Neural cell (in vitro differentiated cells): ENCODE measurements around the gene PKNOX2. TPM values are rescaled to one million over a fixed set of nuclear protein-coding genes. Genes with fewer than 3 reads are reported as not detected.

Source experiments
- H2AFZ ChIP-seq: fragments of 200-600, 300-800 bp; sonication (generic), shearing (Covaris generic); 2 replicates; pipeline ENCODE4 v1.6.0; 2014; ENCODE audit warnings: low read depth, mild to moderate bottlenecking, antibody characterized with exemption, low read length, moderate library complexity
- H3F3A ChIP-seq: fragments of 200-600 bp; shearing (Covaris generic); 2 replicates; pipeline ENCODE4 v1.6.1; 2016; ENCODE audit warnings: mild to moderate bottlenecking, moderate library complexity, mixed read lengths, antibody characterized with exemption, low read length; ENCODE audit not compliant: insufficient read depth, poor library complexity, severe bottlenecking
- H3K27ac ChIP-seq: fragments of 200-600, 300-800 bp; sonication (generic), shearing (Covaris generic); 2 replicates; pipeline ENCODE4 v1.5.1; 2014; ENCODE audit warnings: mild to moderate bottlenecking, low read length, moderate library complexity
- H3K27me3 ChIP-seq: fragments of 300-800, 200-600 bp; sonication (generic), shearing (Covaris generic); 2 replicates; pipeline ENCODE4 v1.6.0; 2014; ENCODE audit warnings: mild to moderate bottlenecking, low read depth, low read length, moderate library complexity; ENCODE audit not compliant: insufficient read depth
- H3K36me3 ChIP-seq: fragments of 300-800, 200-600 bp; sonication (generic), shearing (Covaris generic); 2 replicates; pipeline ENCODE4 v1.5.1; 2014; ENCODE audit warnings: mild to moderate bottlenecking, antibody characterized with exemption, low read length, moderate library complexity; ENCODE audit not compliant: insufficient read depth
- H3K4me2 ChIP-seq: fragments of 300-800, 200-600 bp; sonication (generic), shearing (Covaris generic); 2 replicates; pipeline ENCODE4 v1.6.0; 2014; ENCODE audit warnings: mild to moderate bottlenecking, low read length
- H3K4me3 ChIP-seq: fragments of 300-800, 200-600 bp; sonication (generic), shearing (Covaris generic); 2 replicates; pipeline ENCODE4 v1.5.1; 2014; ENCODE audit warnings: mild to moderate bottlenecking, low read length, moderate library complexity
- H3K79me2 ChIP-seq: fragments of 200-600 bp; shearing (Covaris generic); replicated peaks from 2 replicates; pipeline ENCODE4 v1.6.0; 2014; ENCODE audit warnings: mild to moderate bottlenecking, low read length, moderate library complexity; ENCODE audit not compliant: insufficient read depth
- H3K9ac ChIP-seq: fragments of 300-800, 200-600 bp; sonication (generic), shearing (Covaris generic); 2 replicates; pipeline ENCODE4 v1.6.1; 2016; ENCODE audit warnings: mild to moderate bottlenecking, low read length, mixed read lengths
- H3K9me2 ChIP-seq: fragments of 200-600 bp; shearing (Covaris generic); 2 replicates; pipeline ENCODE4 v1.6.1; 2016; ENCODE audit warnings: mild to moderate bottlenecking, low read length, mixed read lengths; ENCODE audit not compliant: insufficient read depth
- H3K9me3 ChIP-seq: fragments of 200-600, 300-800 bp; sonication (generic), shearing (Covaris generic); 2 replicates; pipeline ENCODE4 v1.6.1; 2016; ENCODE audit warnings: mild to moderate bottlenecking, mixed run types, low read length, moderate library complexity, mixed read lengths
- H4K20me1 ChIP-seq: fragments of 200-600 bp; shearing (Covaris generic); 2 replicates; pipeline ENCODE4 v1.6.1; 2016; ENCODE audit warnings: mild to moderate bottlenecking, mixed run types; ENCODE audit not compliant: insufficient read depth
- EP300 ChIP-seq: fragments of 450-650 bp; conservative IDR thresholded peaks from 2 replicates; pipeline ENCODE4 v1.6.1; 2014; ENCODE audit warnings: antibody characterized with exemption, mild to moderate bottlenecking, moderate library complexity; ENCODE audit not compliant: poor library complexity, severe bottlenecking
- EZH2 ChIP-seq: fragments of 200-600, 300-800 bp; shearing (Covaris generic), sonication (generic); IDR thresholded peaks from 2 replicates; pipeline ENCODE4 v1.6.1; 2014; ENCODE audit warnings: antibody characterized with exemption, low read length, borderline replicate concordance, mild to moderate bottlenecking; ENCODE audit not compliant: insufficient read depth, poor library complexity, severe bottlenecking
- MXI1 ChIP-seq: fragments of 450-650 bp; conservative IDR thresholded peaks from 2 replicates; pipeline ENCODE4 v1.6.1; 2014; ENCODE audit warnings: antibody characterized with exemption, mild to moderate bottlenecking; ENCODE audit not compliant: poor library complexity, severe bottlenecking
- POLR2AphosphoS5 ChIP-seq: IDR thresholded peaks from 2 replicates; pipeline ENCODE4 v1.6.1; 2012
- RAD21 ChIP-seq: fragments of 450-650 bp; conservative IDR thresholded peaks from 2 replicates; pipeline ENCODE4 v1.6.1; 2014; ENCODE audit warnings: antibody characterized with exemption, mild to moderate bottlenecking, moderate library complexity
- REST ChIP-seq: IDR thresholded peaks from 2 replicates; pipeline ENCODE4 v1.6.1; 2012; ENCODE audit warnings: borderline replicate concordance
- SMC3 ChIP-seq: fragments of 450-650 bp; conservative IDR thresholded peaks from 2 replicates; pipeline ENCODE4 v1.6.1; 2014; ENCODE audit warnings: antibody characterized with exemption, mild to moderate bottlenecking, moderate library complexity; ENCODE audit not compliant: poor library complexity
- TAF1 ChIP-seq: IDR thresholded peaks from 2 replicates; pipeline ENCODE4 v1.6.1; 2012; ENCODE audit warnings: low read depth
- polyA plus RNA-seq: library from polyadenylated mRNA; depleted of rRNA; stranded (reverse); fragments of >200 nt; gene quantifications from 2 replicates; pipeline ENCODE4 v1.2.3, GENCODE V29; 2014
- TF ChIP-seq, protein P1 (sequence below): fragments of 450-650 bp; IDR thresholded peaks from 2 replicates; pipeline ENCODE4 v1.5.1; 2014; ENCODE audit warnings: antibody characterized with exemption, mild to moderate bottlenecking, moderate library complexity; ENCODE audit not compliant: poor library complexity, severe bottlenecking

The PKNOX2 gene
- polyA plus RNA-seq, 1 donor from 2014 or later: 0.99 TPM

- H3F3A ChIP-seq: no peaks in the 10 kb centered on the region
- no peak overlapping the region for H3K4me2 ChIP-seq
Measured at GRCh38 chr11:125284245-125284850, 119.8 kb downstream of the PKNOX2 start.

GRCh38 chr11:125285844-125286243, 121.3 kb downstream of the PKNOX2 start:
- Histone ChIP-seq H3K9me3 (no peaks in the 10 kb centered on the region), H3K27me3 (no peaks in the 10 kb centered on the region), H3K4me3 (no peak overlapping the region), H3K79me2 (no peaks in the 10 kb centered on the region), H3K27ac (no peak overlapping the region), H3K36me3 (no peaks in the 10 kb centered on the region), H3F3A (no peaks in the 10 kb centered on the region), H3K9ac (no peak overlapping the region), H3K4me2 (no peak overlapping the region), H4K20me1 (no peaks in the 10 kb centered on the region), H3K9me2 (no peaks in the 10 kb centered on the region), H2AFZ (no peak overlapping the region)
- no peak for TF ChIP-seq EP300

More at GRCh38 chr11:125284245-125284850, 119.8 kb downstream of the PKNOX2 start:
- Histone ChIP-seq H3K27ac (no peak overlapping the region), H2AFZ (no peak overlapping the region), H3K36me3 (no peaks in the 10 kb centered on the region), H3K9me3 (no peaks in the 10 kb centered on the region), H4K20me1 (no peaks in the 10 kb centered on the region), H3K4me3 (no peak overlapping the region), H3K9me2 (no peaks in the 10 kb centered on the region), H3K9ac (no peak overlapping the region), H3K79me2 (no peaks in the 10 kb centered on the region), H3K27me3 (no peaks in the 10 kb centered on the region)
- TF ChIP-seq POLR2AphosphoS5 (no peak), MXI1 (no peak), SMC3 (no peak), RAD21 (no peak), EZH2 (no peak)
- TF ChIP-seq, protein P1, sequence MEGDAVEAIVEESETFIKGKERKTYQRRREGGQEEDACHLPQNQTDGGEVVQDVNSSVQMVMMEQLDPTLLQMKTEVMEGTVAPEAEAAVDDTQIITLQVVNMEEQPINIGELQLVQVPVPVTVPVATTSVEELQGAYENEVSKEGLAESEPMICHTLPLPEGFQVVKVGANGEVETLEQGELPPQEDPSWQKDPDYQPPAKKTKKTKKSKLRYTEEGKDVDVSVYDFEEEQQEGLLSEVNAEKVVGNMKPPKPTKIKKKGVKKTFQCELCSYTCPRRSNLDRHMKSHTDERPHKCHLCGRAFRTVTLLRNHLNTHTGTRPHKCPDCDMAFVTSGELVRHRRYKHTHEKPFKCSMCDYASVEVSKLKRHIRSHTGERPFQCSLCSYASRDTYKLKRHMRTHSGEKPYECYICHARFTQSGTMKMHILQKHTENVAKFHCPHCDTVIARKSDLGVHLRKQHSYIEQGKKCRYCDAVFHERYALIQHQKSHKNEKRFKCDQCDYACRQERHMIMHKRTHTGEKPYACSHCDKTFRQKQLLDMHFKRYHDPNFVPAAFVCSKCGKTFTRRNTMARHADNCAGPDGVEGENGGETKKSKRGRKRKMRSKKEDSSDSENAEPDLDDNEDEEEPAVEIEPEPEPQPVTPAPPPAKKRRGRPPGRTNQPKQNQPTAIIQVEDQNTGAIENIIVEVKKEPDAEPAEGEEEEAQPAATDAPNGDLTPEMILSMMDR: no peak

DNA sequence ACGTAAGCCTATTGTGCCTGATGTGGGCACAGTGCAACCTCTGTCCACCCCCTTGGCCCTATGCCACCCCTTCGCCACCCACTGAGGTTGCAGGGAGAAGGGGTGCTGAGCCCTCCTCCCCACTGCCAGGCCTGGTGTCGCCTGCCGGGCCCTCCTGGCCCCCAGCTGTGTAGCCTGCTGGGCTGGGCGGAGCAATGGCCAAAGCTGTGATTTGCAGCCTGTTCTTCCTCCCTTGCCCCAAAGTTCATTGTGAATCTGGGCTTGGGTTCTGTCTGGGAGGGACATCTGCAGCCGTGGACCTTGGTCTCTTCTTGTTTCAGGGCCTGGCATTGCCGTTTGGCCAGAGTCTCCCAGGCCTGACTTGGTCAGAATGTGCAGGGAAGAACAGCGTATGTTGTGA, 121.9 kb downstream of the PKNOX2 start:
- H3K9ac ChIP-seq: no peak overlapping the region
- H4K20me1 ChIP-seq: no peaks in the 10 kb centered on the region
- H3K9me3 ChIP-seq: no peaks in the 10 kb centered on the region
- no peaks in the 10 kb centered on the region for H3K36me3 ChIP-seq
- H3F3A ChIP-seq: no peaks in the 10 kb centered on the region
- no peak overlapping the region for H3K27ac ChIP-seq
- H3K27me3 ChIP-seq: no peaks in the 10 kb centered on the region
- TF ChIP-seq REST (no peak), SMC3 (no peak), TAF1 (no peak), EP300 (no peak), RAD21 (no peak), MXI1 (no peak), EZH2 (no peak), POLR2AphosphoS5 (no peak)
- TF ChIP-seq, protein P1: no peak
- no peak overlapping the region for H3K4me2 ChIP-seq
- H3K4me3 ChIP-seq: no peak overlapping the region
- no peaks in the 10 kb centered on the region for H3K9me2 ChIP-seq
- no peaks in the 10 kb centered on the region for H3K79me2 ChIP-seq
- H2AFZ ChIP-seq: no peak overlapping the region
